ENCODE data around the gene RAB33B.
"Not testable (repeated sequence)": the region's sequence is repeated elsewhere in the genome, so short reads cannot be mapped to it uniquely, and the experiment has no call there.

Gene RAB33B

GRCh38 chr4:139465922-139466321 is 12.0 kb downstream of the RAB33B start:
- DNase-seq: no peak

DNA sequence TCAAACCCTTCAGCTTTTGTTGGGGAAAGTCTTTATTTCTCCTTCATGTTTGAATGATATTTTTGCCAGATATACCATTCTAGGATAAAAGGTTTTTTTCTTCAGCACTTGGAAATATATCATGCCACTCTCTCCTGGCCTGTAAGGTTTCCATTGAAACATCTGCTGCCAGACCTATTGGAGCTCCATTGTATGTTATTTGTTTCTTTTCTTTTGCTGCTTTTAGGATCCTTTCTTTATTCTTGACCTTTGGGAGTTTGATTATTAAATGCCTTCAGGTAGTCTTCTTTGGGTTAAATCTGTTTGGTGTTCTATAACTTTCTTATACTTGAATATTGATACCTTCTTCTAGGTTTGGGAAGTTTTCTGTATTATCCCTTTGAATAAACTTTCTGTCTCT is 14.8 kb downstream of the RAB33B start:
- DNase-seq: not testable (repeated sequence)

DNA sequence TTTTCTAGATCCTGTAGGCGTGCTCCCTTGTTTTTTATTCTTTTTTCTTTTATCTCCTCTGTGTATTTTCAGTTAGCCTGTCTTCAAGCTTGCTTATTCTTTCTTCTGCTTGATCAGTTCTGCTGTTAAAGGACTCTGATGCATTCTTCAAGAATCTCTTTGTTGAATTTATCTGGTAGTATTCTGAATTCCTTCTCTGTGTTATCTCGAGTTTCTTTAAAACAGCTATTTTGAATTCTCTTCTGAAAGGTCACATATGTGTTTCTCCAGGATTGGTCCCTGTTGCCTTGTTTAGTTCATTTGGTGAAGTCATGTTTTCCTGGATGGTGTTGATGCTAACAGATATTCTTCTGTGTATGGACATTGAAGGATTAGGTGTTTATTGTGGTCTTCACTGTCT is 15.3 kb downstream of the RAB33B start:
- no peak for DNase-seq

- no peak for DNase-seq
These were observed 15.9 kb downstream of the RAB33B start for GRCh38 chr4:139469869-139470268.

GRCh38 chr4:139470295-139470694 is 16.4 kb downstream of the RAB33B start:
- no peak for DNase-seq

DNA sequence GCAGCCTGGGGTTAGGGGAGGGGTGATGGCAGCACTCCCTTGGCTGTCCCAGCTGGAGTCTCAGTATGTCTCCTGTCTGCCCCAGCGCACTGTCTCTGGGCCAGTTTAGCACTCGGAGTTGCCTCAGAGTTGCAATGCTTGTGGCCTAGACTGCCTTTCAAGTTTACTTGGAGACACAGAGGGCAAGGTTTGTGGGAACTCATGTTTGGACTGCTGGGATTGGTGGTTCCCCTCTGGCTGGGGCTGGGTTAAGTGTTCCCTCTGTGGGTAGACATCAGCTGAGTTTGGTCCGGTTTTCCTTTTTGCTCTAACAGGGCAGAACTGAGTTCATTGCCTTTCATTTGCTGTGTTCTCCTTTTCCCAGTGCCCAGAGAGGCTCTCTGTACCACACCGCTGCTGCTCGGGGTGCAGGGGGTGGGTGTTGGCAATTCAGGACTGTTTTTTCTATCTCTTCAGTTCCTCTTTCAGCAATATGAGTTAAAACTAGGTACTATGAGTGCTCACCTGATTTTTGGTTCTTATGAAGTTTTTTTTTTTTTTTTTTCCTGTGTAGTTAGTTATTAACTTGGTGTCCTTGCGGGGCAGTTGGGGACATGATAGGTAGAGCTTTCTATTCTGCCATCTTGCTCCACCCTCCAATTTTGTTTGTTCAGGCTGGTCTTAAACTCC is 17.2 kb downstream of the RAB33B start:
- DNase-seq: no peak

DNA sequence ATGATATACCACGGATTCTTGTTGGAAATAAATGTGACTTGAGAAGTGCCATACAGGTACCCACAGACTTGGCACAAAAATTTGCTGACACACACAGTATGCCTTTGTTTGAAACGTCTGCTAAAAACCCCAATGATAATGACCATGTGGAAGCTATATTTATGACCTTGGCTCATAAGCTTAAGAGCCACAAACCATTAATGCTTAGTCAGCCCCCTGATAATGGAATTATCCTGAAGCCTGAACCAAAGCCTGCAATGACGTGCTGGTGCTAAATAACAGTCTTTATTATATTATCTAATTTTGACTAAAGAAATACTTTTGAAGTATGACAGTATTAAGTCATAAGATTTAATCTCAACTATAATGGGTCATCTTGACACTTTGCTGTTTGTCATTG is 18.9 kb downstream of the RAB33B start:
- no peak for DNase-seq

DNA sequence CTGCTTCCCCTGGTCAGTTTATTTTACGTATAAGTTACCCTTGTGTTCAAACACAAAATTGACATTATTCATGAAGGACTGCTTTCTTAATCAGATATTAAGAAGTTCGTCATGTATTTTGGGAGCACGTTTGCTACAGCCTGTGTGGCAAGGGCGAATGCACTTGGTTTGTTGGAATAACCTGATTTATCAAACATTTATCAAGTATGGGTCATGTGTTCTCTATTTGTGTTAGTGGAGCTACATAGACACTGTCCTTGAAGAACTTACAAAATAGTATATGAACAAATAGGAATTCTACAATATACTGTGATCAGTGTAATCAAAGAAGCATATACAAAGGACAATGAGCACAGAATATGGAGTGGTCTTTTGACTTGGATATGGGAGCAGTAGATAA is 22.4 kb downstream of the RAB33B start:
- DNase-seq: no peak

DNA sequence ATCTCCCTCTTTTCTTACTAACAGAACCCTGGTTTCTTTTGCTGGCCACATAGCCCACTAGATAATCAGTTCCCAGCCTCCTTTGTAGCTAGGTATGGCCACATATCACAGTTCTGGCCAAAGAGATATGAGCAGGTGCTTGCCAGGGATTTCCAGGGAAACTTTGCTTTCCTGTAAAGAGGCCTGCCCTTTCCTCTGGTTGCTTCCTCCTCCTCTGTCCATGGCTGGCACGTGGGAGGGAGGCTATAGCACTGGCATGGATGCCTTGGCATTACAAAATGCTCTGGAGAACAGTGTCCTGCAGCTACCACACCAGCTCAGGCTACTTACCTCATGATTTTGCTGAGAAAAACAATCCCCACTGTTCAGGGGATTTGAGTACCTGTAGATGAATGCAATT is 27.5 kb downstream of the RAB33B start:
- DNase-seq: no peak

DNA sequence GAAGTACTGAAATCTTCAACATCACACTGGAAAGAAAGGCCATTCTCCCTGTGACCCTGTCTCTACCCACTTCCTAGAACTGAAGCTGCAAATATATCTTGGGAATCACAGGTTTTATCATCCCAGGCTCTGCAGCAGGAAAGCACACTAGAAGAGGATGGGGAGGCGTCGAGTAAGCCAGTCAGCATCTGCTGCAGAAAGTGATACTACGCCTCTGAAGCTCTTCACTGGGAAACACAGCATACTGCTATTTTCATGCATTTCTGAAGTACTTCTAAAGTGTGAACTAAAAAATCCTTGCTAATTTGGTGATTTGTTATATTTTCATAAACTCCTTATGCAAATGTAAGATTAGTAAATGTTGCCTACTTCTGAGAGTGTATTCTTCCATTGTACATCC is 29.1 kb downstream of the RAB33B start:
- DNase-seq: no peak

DNA sequence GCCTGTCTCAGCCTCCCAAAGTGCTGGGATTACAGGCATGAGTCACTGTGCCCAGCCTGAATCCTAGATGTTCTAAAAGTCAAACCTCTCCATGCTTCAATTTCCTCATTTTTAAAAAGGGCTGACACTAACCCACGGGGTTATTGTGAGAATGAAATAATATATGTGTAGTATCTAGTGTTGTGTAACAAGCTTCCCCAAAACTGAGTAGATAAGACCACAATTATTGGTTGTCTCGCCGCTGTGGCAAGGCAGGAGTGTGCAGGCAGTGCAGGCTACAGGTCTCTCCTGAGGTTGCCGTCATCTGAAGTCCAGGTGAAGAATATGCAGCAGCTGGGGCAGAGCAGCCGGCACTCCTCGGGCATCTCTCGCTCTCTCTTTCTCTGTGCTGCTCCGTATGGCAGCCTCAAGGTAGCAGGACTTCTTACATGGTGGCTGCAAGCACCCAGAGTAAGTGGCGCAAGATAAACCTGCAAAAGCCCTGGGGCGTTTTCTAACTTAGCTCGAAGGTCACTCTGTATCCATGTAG is 30.9 kb downstream of the RAB33B start:
- DNase-seq: no peak

GRCh38 chr4:139488442-139488841 is 34.5 kb downstream of the RAB33B start:
- DNase-seq: no peak

DNA sequence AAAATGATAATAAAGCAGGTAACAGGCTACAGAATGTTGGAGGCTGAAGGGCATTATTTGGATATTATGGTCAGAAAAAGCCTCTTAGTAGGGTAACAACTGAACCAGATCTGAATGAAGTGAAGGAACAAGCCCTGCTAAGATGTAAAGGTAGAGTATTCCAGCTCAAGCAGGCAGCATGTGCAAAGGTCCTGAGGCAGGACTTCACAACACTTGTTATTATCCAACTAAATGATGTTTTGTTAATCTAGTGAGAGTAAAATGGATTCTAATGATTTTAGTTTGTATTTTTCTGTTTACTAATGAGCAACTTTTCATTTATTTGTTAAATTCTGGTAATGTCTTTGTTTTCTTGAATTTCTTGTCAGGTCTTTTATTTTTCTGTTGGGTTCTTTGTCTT is 35.7 kb downstream of the RAB33B start:
- DNase-seq: no peak

DNA sequence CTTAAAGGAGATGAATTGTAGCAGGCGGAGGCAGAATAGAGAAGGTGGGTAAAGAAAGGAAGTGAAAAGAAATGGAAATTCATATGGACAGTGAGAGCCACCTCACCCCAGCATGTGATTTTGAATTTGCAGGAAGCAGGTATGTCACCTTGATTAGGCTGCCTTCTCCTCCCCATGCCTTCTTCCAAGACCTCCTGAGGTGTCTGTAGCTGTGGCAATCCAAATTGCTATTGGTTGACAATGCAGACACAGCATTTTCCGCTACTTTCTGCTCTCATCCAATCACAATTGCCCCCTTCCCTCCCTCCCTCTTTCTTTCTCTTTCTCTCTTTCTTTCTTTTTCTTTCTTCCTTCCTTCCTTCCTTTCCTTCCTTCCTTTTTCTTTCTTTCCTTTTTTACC is 38.5 kb downstream of the RAB33B start:
- DNase-seq: no peak

DNA sequence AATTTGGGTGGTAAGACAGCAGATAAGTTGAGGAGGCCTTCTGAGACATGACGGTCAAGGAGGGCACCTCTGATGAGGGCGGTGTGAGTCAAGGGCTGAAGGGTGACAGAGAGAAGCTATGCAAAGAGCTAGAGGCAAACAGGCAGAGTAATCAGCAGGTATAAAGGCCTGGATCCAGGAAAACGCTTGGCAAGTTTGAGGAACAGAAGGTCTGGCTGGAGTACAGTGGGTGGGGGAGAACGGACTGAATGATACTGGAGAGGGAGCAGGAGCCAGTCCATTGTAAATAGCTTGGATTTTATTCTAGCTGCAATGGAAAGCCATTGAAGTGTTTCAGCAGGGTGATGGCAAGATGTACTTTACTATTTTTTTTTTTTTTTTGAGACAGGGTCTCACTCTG is 39.3 kb downstream of the RAB33B start:
- DNase-seq: no peak

DNA sequence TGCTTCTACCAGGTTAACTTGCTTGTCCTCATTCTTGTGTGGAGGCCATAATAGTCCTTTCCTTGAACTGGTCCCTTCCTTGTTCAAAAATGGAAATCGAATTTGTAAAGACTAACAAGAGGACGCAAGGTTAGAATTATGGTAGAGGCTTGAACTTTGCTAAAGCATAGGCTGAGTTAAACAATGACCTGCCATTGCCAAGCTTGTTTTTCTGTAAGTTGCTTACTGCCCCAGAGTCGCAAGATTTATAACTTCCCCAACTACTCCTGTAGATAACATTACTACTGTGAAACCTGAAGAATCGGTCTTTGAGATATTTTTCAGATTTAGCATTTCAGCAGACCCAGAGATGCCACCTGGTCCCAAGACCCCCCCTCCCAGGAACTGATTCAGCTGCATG is 45.3 kb downstream of the RAB33B start:
- no peak for DNase-seq

GRCh38 chr4:139501117-139501516 is 47.2 kb downstream of the RAB33B start:
- DNase-seq: no peak

- DNase-seq: no peak
These were observed 47.6 kb downstream of the RAB33B start for GRCh38 chr4:139501527-139501926.

DNA sequence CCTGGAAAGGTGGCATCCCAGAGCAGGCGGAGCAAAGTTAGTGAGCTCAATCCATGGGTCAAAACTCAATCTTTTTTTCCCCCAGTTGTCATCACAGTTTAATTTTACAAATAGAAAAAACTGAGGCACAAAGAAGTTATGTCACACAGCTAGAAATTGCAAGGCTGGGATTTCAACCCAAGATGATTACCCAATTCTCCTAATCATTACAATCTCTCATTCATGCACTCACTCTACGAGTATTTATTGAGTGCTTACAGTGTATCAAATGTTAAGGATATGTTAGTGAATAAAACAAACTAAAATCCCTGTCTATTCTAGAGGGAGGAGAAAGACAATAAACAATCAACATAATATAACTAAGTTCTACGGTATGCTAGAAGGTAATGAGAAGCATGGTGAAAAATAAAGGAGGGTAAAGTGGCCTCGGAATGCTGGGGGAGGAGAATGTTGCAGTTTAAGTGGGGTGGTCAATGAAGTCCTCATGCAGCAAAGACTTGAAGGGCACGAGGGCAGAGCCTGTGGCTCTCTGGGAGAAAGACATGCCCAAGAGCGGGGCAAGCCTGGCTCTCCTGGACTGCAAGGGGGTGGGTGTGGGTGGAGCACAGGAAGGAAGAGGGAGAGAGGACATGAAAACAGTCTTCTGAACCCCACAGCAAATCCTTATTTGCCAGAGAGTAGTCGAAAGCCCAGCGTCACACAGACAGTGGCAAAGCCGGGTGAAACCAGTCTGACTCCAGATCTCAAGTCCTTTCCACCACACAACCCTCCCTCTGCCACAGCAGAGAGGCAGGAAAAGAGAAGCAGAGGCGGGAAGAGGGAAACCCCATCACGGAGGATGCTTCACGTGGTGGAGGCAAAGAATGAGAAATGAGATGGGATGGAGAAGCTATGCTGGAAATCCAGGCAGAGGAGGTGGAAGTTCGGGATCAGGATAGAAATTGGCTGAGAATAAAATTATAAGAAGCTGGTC is 48.3 kb downstream of the RAB33B start:
- DNase-seq: no peak

DNA sequence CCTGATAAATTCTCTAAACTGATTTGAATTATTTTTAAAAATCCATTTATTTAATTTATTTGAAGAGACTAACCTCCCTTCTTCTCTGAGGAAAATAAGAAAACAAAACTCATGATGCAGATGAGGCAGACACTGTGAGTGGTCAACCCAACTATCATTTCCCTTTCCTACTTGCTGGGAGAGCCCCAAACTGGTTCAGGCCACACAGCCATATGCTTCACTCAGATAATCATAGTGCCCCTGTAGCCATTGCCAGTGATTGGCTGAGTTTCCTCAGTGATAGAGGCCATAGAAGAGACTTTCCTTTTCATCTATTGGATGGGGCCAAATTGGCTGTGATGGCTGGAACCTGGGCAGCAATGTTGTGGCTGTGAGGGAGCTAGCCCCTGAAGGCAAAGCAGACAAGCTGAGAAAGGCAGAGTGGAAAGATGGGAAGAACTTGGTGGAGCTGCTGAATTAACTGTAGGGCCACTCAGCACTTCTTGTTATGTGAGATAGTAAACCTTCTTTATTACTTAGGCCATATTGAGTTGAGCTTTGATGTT is 49.8 kb downstream of the RAB33B start:
- no peak for DNase-seq

GRCh38 chr4:139506774-139507173 is 52.9 kb downstream of the RAB33B start:
- no peak for DNase-seq

DNA sequence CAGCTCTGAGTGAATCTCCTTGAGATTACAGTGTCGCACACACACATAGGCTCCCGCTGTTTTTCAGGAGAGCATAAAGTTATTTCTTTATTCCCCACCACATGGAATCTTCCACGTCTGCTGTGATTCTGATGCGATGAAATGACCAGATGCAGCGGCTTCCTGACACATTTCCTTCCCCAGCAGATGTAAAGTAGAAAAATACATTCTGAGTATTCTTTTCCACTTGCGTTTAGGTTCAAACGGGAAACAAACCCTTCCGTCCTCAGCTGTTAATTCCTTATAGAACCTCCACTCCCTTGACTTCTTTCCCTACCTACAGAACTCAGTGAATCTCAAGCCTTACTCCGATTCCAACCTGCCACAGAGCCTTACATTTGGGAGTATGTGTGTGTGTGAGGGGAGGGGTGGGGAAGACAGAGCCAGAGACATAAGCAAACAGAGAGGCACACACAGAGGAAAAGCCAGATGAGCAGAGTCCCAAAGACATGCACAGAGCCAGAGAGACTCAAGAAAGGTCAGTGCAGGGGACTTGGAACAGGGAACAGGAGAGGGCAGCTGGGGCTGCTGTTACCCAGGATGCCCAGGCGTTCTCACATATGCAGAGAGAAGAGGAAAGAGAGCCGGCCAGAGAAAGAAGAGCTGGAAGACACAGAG is 54.8 kb downstream of the RAB33B start:
- no peak for DNase-seq

DNA sequence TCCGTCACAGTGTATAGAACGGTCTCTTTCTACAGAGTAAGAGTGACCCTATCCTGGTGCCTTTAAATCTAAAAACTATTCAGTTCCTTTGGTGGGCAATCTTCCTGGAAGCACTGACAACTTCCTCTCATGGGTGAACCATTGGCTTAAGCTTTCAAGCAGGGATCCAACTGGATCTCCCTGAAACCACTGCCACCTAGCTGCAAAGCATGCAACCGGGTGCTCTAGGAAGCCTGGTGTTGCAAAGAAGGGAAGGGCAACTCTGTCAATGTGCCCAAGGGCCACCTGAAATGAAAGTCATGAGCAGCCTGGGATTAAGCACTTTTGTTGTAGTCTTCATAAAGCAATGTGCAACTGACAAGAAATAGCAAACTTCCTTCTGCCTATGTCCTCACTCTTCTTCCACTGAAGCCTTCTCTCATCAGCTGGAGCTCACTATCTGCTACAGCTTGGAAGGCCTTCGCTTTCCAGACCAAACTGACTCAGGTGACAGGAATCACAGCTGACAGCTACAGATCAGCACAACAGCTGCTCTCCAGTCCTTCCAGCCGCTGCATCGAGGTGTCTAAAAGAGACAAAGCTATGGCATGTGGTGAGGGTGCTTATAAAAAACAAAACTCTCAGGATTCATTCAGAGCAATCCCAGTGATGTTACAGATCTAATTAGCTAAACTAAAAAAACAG is 55.9 kb downstream of the RAB33B start:
- no peak for DNase-seq
